BLaER1 (cell line): ENCODE data around the gene CCDC9B.
A peak's percentile ranks its signal among the peaks of the same experiment; 100 is the strongest.

Source experiments
- H3K27ac ChIP-seq: shearing (Covaris generic); formaldehyde crosslinking; 2 replicates; pipeline ENCODE4 v1.8.1; 2022
- H3K27me3 ChIP-seq: shearing (Covaris generic); formaldehyde crosslinking; 2 replicates; pipeline ENCODE4 v1.8.1; 2022
- H3K36me3 ChIP-seq: shearing (Covaris generic); formaldehyde crosslinking; 2 replicates; pipeline ENCODE4 v1.8.1; 2022
- H3K4me1 ChIP-seq: shearing (Covaris generic); formaldehyde crosslinking; 2 replicates; pipeline ENCODE4 v1.8.1; 2022
- H3K4me2 ChIP-seq: shearing (Covaris generic); formaldehyde crosslinking; 2 replicates; pipeline ENCODE4 v1.8.1; 2022
- H3K4me3 ChIP-seq: shearing (Covaris generic); formaldehyde crosslinking; 2 replicates; pipeline ENCODE4 v1.8.1; 2022
- H3K9ac ChIP-seq: shearing (Covaris generic); formaldehyde crosslinking; 2 replicates; pipeline ENCODE4 v1.8.1; 2022
- H3K9me3 ChIP-seq: shearing (Covaris generic); formaldehyde crosslinking; 2 replicates; pipeline ENCODE4 v1.8.1; 2022
- H4K20me1 ChIP-seq: shearing (Covaris generic); formaldehyde crosslinking; 2 replicates; pipeline ENCODE4 v1.8.1; 2022
- Cebpa-rat ChIP-seq: shearing (Covaris generic); IDR thresholded peaks from 2 replicates; pipeline ENCODE4 v1.8.1; 2022

CCDC9B gene

GRCh38 chr15:40355976-40356585, 15.3 kb upstream of the CCDC9B start:
- no peak overlapping the region for H3K4me2 ChIP-seq
- H4K20me1 ChIP-seq, result peaks cover 48% of the 10 kb centered on the region
- H3K27me3 ChIP-seq, result no peaks in the 10 kb centered on the region
- no peaks in the 10 kb centered on the region for H3K36me3 ChIP-seq
- H3K4me1 ChIP-seq, result peaks cover 24% of the 10 kb centered on the region
- no peak overlapping the region for H3K9ac ChIP-seq
- no peak overlapping the region for H3K4me3 ChIP-seq
- H3K9me3 ChIP-seq, result no peaks in the 10 kb centered on the region
- no peak overlapping the region for H3K27ac ChIP-seq
- TF ChIP-seq Cebpa-rat, result no peak

DNA sequence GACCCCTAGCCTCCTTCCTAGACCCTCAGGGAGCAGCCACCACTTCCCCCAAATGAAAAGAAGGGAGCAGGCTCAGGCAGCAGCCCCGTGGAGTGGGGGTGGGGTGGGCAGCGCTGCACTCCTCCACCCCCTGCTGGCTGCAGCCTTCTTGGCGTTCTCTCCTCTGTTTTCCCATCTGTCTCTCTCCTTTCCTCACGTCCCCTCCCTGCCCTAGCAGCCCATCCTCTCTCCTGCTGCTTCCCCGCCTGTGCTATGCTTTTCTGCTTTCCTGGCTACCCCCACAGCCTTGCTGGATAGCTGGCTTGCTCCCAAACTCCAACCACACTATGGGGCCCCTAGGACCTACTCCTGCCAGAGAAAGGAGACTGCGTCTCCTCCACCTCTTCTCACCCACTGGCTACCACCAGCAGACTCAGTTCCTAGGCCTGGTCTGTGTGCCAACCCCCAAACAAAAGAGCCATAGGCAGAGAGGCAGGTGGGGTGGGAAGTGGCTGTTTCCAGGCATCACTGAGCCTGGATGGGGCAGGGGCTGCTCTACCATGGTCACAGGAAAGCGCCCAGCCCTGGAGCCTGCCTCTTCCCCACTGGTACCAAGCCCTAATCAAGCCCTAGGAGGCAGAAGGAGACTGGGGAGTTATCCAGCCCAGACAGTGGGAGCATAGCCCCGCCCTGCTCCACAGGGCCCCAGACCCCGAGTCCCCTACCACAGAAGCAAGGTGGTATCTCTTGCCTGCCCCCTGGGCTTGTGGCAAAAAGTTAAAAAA, 13.9 kb upstream of the CCDC9B start:
- H3K4me3 ChIP-seq, result no peak overlapping the region
- no peak for TF ChIP-seq Cebpa-rat
- H3K27ac ChIP-seq, result no peak overlapping the region
- no peaks in the 10 kb centered on the region for H3K27me3 ChIP-seq
- H3K36me3 ChIP-seq, result no peaks in the 10 kb centered on the region
- no peak overlapping the region for H3K9ac ChIP-seq
- peak overlapping the region; percentile 17; the same call in 1 of the 2 replicates for H3K4me2 ChIP-seq
- H4K20me1 ChIP-seq, result peaks cover 33% of the 10 kb centered on the region
- peaks cover 39% of the 10 kb centered on the region for H3K4me1 ChIP-seq
- no peaks in the 10 kb centered on the region for H3K9me3 ChIP-seq

DNA sequence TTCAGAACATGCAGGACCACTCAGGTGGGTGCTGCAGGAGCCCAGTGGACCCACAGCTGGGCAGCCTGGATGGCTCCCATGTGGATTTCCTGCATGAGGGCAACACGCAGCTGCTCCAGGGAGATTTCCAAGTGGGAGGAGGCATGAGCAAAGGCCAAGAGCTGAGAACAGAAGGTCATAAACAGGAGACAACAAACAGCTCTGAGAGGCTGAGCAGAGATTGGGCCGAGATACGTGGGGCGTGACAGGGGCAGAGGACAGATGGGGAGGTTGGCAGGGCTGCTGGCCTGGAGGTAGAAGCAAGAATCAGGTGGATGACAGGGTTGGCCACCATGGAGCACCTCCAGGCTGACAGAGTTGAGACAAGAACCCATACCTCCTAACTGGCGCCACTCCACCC, 13.0 kb upstream of the CCDC9B start:
- Histone ChIP-seq H3K4me3 (no peak overlapping the region), H3K27me3 (no peaks in the 10 kb centered on the region), H3K4me2 (no peak overlapping the region)

DNA sequence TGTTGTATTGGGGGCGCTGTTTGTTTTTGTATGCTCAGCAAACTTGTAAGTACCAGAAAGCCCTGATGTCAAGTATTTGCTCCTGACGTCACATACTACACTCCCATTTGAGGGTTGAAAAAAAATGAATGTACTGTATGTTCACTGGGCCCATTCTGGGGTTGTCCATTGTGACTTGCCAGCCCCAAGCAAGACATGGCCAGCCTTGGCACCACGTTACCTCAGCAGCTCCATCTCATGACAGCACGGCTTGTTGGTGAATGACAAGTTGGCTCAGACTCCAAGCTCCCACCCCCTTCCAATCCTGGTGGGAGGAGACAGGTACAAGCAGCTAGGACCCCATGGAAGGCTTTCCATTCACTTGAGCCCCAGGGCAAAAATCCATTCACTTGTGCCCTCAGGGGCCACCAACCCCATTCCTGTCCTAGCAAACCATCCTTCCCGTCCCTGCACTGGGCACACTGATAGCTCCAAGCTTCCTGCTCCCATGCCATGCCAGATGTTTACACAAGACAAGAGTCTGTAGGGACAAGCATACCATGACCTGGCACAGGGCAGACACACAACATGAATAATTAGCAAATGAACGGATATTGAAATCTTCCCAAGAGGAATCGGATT, 11.7 kb upstream of the CCDC9B start:
- 0 out of 2 replicates have a peak, but pooled peaks cover 19% of the 10 kb centered on the region for H4K20me1 ChIP-seq
- TF ChIP-seq Cebpa-rat, result no peak
- H3K27ac ChIP-seq, result no peak overlapping the region
- peaks cover 41% of the 10 kb centered on the region for H3K4me1 ChIP-seq
- no peak overlapping the region for H3K9ac ChIP-seq
- no peak overlapping the region for H3K4me3 ChIP-seq
- H3K4me2 ChIP-seq, result no peak overlapping the region
- H3K36me3 ChIP-seq, result no peaks in the 10 kb centered on the region
- no peaks in the 10 kb centered on the region for H3K9me3 ChIP-seq
- H3K27me3 ChIP-seq, result no peaks in the 10 kb centered on the region

More for the DNA sequence above, 13.0 kb upstream of the CCDC9B start:
- Histone ChIP-seq H3K27ac (no peak overlapping the region), H3K9me3 (no peaks in the 10 kb centered on the region), H3K36me3 (no peaks in the 10 kb centered on the region), H4K20me1 (peaks cover 24% of the 10 kb centered on the region), H3K9ac (no peak overlapping the region), H3K4me1 (peaks cover 43% of the 10 kb centered on the region)
- no peak for TF ChIP-seq Cebpa-rat

DNA sequence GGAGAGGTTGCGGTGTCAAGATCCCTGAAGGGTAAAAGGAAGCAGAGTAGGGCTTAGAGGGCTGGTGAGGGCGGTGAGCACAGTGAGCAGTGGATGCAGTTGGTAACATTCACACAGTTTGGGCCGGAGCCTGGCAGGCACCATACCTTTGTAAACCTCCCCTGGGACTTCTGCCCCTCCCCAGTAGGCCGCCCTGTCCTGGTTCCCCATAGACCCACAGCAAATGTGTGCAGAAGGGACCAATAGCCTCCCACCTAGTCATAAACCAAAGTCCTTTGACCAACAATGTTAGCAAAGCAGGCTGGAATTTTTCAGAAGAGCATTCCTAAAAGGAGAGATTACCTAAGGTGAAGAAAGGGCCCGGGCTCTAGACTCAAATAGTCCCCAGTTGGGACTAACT, 8.4 kb upstream of the CCDC9B start:
- H3K4me2 ChIP-seq, result peak overlapping the region; percentile 55
- no peaks in the 10 kb centered on the region for H3K36me3 ChIP-seq
- peak overlapping the region; percentile 35; the same call in 1 of the 2 replicates for H3K27ac ChIP-seq

DNA sequence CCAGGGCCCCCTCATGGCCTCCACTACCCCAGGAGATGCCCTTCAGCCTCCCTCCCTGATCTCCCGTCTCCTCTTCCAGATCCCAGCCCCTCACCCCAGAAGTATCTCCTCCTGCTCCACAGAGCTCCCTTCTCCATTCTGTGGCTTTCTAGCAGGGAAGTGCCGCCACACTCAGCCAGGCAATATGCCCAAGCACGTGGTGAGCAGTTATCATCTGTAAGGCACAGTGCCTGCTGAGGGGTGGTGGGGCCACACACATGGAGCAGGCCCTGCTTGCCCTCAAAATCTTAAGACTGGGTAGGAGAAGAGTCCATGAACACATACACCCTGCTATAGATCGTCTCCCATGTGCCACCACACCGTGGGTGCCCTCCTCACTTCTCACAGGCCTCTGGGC, 7.7 kb upstream of the CCDC9B start:
- Histone ChIP-seq H3K9me3 (no peaks in the 10 kb centered on the region), H3K9ac (no peak overlapping the region), H3K27me3 (no peaks in the 10 kb centered on the region), H4K20me1 (no peaks in the 10 kb centered on the region), H3K36me3 (no peaks in the 10 kb centered on the region), H3K4me3 (no peak overlapping the region), H3K4me1 (peaks cover 51% of the 10 kb centered on the region), H3K4me2 (peak overlapping the region; percentile 55), H3K27ac (peak overlapping the region; percentile 35; the same call in 1 of the 2 replicates)
- TF ChIP-seq Cebpa-rat, result no peak

More for the DNA sequence above, 8.4 kb upstream of the CCDC9B start:
- no peak overlapping the region for H3K4me3 ChIP-seq
- H3K27me3 ChIP-seq, result no peaks in the 10 kb centered on the region
- 0 out of 2 replicates have a peak, but pooled peaks cover 5% of the 10 kb centered on the region for H4K20me1 ChIP-seq
- H3K4me1 ChIP-seq, result peaks cover 47% of the 10 kb centered on the region
- H3K9ac ChIP-seq, result no peak overlapping the region
- TF ChIP-seq Cebpa-rat, result no peak
- H3K9me3 ChIP-seq, result no peaks in the 10 kb centered on the region

- no peaks in the 10 kb centered on the region for H3K36me3 ChIP-seq
- H3K4me2 ChIP-seq, result peak overlapping the region; percentile 55
- no peaks in the 10 kb centered on the region for H3K9me3 ChIP-seq
- H4K20me1 ChIP-seq, result no peaks in the 10 kb centered on the region
- 0 out of 2 replicates have a peak overlapping the region, but pooled peaks have one; percentile 35 for H3K27ac ChIP-seq
- no peaks in the 10 kb centered on the region for H3K27me3 ChIP-seq
- no peak overlapping the region for H3K9ac ChIP-seq
- H3K4me1 ChIP-seq, result peaks cover 57% of the 10 kb centered on the region
- H3K4me3 ChIP-seq, result no peak overlapping the region
- TF ChIP-seq Cebpa-rat, result no peak
Measured at GRCh38 chr15:40347559-40348473, 7.1 kb upstream of the CCDC9B start.

DNA sequence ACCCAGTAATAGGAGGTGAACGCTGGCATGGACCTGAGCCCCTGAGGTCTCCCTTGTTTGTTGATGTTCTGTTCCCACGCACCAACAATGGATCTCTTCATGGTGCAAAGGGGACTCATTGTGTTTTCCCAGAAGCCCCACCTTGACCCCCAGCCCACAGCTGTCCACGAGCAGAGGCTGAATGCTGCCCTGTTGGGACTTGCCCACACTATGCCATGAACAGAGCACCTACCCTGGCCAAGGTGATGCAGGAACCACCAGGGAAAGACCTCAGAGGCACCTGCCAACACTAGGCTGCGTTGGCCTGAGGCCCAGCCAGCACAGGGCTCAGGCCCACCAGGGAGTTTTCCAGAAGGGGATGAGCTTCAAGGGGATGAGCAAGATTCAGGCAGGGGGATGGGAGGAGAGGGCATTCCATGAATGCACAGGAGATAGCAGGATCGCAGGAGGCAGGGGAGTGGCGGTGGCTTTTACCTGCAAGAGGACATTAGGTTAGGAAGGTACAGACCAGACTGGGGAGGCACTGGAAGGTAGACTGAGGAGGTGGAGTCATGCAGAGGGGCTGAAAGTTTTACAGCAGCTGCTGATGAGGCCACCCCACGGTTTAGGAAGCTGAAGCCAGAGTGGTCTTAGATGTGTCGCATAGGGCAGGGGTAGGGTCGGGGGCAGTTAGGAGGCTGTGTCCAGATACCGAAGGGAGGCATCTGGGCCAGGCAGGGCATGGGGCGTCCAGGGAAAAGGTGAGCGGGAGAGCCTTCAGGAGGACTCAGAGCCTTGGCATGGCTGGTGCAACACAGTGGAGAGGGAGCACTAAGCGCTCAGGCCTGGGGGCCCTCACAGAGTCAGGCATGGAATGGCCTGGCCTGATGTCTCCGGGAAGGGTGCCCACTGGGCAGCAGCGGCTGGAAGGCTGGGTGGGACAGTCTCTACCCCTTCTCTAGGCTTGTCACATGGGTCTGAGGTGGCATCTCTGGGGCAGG, 6.1 kb upstream of the CCDC9B start:
- Histone ChIP-seq H3K36me3 (no peaks in the 10 kb centered on the region), H3K4me1 (peaks cover 58% of the 10 kb centered on the region), H3K9me3 (no peaks in the 10 kb centered on the region), H3K4me3 (no peak overlapping the region), H3K27me3 (no peaks in the 10 kb centered on the region), H4K20me1 (no peaks in the 10 kb centered on the region), H3K27ac (no peak overlapping the region), H3K4me2 (no peak overlapping the region), H3K9ac (no peak overlapping the region)
- TF ChIP-seq Cebpa-rat, result no peak
